Endodermal cell (in vitro differentiated cells): ENCODE results near the gene OSER1. TPM values are rescaled to one million over a fixed set of nuclear protein-coding genes. Genes with fewer than 3 reads are reported as not detected.

Experiments
- DNase-seq: peaks from one replicate; pipeline ENCODE4 v3.0.0-alpha.2; 2017
- H3K27ac ChIP-seq: 2 replicates; pipeline ENCODE4 v1.5.1; 2013; ENCODE audit warnings: mild to moderate bottlenecking, low read depth, low read length, moderate library complexity
- H3K27me3 ChIP-seq: 2 replicates; pipeline ENCODE4 v1.6.1; 2013; ENCODE audit warnings: mild to moderate bottlenecking, low read length, moderate library complexity; ENCODE audit not compliant: insufficient read depth, control insufficient read depth, poor library complexity, severe bottlenecking
- H3K36me3 ChIP-seq: 2 replicates; pipeline ENCODE4 v1.7.0; 2013; ENCODE audit warnings: mild to moderate bottlenecking, low read length, moderate library complexity; ENCODE audit not compliant: control insufficient read depth, insufficient read depth
- H3K4me1 ChIP-seq: one replicate; pipeline ENCODE4 v1.7.0; 2013; ENCODE audit warnings: low read length; ENCODE audit not compliant: control insufficient read depth, insufficient read depth
- H3K4me3 ChIP-seq: 2 replicates; pipeline ENCODE4 v1.5.1; 2013; ENCODE audit warnings: mild to moderate bottlenecking, low read length, moderate library complexity
- H3K9ac ChIP-seq: 2 replicates; pipeline ENCODE4 v1.6.1; 2013; ENCODE audit warnings: mild to moderate bottlenecking, low read length, moderate library complexity; ENCODE audit not compliant: poor library complexity, severe bottlenecking; ENCODE audit errors: extremely low read depth
- H3K9me3 ChIP-seq: 2 replicates; pipeline ENCODE4 v1.6.1; 2013; ENCODE audit warnings: mild to moderate bottlenecking, low read length, moderate library complexity; ENCODE audit not compliant: control insufficient read depth
- H3K27ac Mint-ChIP-seq: 2 replicates; pipeline ENCODE4 v1.8.0; 2020; ENCODE audit warnings: mixed read lengths
- H3K27me3 Mint-ChIP-seq: 2 replicates; pipeline ENCODE4 v1.8.0; 2021; ENCODE audit warnings: mild to moderate bottlenecking, mixed read lengths; ENCODE audit not compliant: insufficient read depth
- H3K36me3 Mint-ChIP-seq: 2 replicates; pipeline ENCODE4 v1.8.0; 2020; ENCODE audit warnings: low read depth, mixed read lengths
- H3K4me1 Mint-ChIP-seq: 2 replicates; pipeline ENCODE4 v1.8.0; 2020; ENCODE audit warnings: mixed read lengths
- H3K4me3 Mint-ChIP-seq: 2 replicates; pipeline ENCODE4 v1.8.0; 2020; ENCODE audit warnings: mild to moderate bottlenecking, moderate library complexity, mixed read lengths
- H3K9me3 Mint-ChIP-seq: 2 replicates; pipeline ENCODE4 v1.8.0; 2020; ENCODE audit warnings: mild to moderate bottlenecking, mixed read lengths
- WGBS, 2 experiments: methylation state at CpG; one replicate each; pipeline versions ENCODE4 v1.1.5 to v1.1.7; 2013; ENCODE audit warnings: missing lambda C conversion rate in 2 of 2, mixed read lengths in 1 of 2; ENCODE audit not compliant: insufficient coverage in 1 of 2, insufficient read length in 1 of 2; 5-methylcytosine and 5-hydroxymethylcytosine counted together
- total RNA-seq, 2 donors: library from RNA; stranded (reverse); fragmentation: NEBNext Ultra II Directional in 1 of 2; extraction: Animal tissue kit (Norgen Biotek cat#: 25700) in 1 of 2; gene quantifications; 2 replicates in 1 of 2; 3 replicates in 1 of 2; pipeline ENCODE4 v1.2.1, GENCODE V29; 2021
- TF ChIP-seq, protein P1 (sequence below): fragments of 200-600 bp; sonication (generic); conservative IDR thresholded peaks from 2 replicates; pipeline ENCODE4 v1.5.0; 2021; ENCODE audit warnings: antibody characterized with exemption, mild to moderate bottlenecking

OSER1 gene
- total RNA-seq, 2 donors from 2014 or later: 34.2 to 38.7 TPM

- no peak overlapping the region for H3K27ac Mint-ChIP-seq
- no peaks in the 10 kb centered on the region for H3K9me3 Mint-ChIP-seq
- H3K4me1 Mint-ChIP-seq: peaks cover 3% of the 10 kb centered on the region
- Histone ChIP-seq H3K27ac (no peak overlapping the region), H3K9me3 (no peaks in the 10 kb centered on the region), H3K27me3 (peaks cover 9% of the 10 kb centered on the region), H3K4me1 (no peaks in the 10 kb centered on the region), H3K36me3 (no peaks in the 10 kb centered on the region), H3K4me3 (no peak overlapping the region), H3K9ac (no peak overlapping the region)
- WGBS, 2 experiments: 50 to 85% methylated on average over 1 to 4 of the region's 4 CpGs
- H3K4me3 Mint-ChIP-seq: no peak overlapping the region
- peaks cover 19% of the 10 kb centered on the region for H3K27me3 Mint-ChIP-seq
- TF ChIP-seq, protein P1, sequence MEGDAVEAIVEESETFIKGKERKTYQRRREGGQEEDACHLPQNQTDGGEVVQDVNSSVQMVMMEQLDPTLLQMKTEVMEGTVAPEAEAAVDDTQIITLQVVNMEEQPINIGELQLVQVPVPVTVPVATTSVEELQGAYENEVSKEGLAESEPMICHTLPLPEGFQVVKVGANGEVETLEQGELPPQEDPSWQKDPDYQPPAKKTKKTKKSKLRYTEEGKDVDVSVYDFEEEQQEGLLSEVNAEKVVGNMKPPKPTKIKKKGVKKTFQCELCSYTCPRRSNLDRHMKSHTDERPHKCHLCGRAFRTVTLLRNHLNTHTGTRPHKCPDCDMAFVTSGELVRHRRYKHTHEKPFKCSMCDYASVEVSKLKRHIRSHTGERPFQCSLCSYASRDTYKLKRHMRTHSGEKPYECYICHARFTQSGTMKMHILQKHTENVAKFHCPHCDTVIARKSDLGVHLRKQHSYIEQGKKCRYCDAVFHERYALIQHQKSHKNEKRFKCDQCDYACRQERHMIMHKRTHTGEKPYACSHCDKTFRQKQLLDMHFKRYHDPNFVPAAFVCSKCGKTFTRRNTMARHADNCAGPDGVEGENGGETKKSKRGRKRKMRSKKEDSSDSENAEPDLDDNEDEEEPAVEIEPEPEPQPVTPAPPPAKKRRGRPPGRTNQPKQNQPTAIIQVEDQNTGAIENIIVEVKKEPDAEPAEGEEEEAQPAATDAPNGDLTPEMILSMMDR: no peak
- H3K36me3 Mint-ChIP-seq: no peaks in the 10 kb centered on the region
- no peak for DNase-seq
These were observed 40.7 kb upstream of the OSER1 start for GRCh38 chr20:44251284-44251683.

DNA sequence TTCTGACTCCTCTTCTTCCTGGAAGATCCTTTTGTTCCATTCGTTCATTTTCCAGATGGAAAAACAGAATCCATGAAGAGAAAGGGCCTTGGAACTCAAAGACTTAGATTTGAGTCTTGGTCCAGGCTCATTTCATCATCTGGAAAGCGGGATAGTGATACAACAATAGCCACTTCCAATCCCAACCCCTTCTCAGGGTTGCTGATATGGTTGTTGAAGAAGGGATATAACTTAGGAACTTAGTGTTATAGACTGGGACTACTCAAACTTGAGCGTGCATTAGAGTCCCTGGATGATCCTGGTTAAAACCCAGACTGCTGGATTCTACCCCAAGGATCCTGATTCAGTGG lies 37.8 kb upstream of the OSER1 start:
- no peak overlapping the region for H3K4me3 ChIP-seq

DNA sequence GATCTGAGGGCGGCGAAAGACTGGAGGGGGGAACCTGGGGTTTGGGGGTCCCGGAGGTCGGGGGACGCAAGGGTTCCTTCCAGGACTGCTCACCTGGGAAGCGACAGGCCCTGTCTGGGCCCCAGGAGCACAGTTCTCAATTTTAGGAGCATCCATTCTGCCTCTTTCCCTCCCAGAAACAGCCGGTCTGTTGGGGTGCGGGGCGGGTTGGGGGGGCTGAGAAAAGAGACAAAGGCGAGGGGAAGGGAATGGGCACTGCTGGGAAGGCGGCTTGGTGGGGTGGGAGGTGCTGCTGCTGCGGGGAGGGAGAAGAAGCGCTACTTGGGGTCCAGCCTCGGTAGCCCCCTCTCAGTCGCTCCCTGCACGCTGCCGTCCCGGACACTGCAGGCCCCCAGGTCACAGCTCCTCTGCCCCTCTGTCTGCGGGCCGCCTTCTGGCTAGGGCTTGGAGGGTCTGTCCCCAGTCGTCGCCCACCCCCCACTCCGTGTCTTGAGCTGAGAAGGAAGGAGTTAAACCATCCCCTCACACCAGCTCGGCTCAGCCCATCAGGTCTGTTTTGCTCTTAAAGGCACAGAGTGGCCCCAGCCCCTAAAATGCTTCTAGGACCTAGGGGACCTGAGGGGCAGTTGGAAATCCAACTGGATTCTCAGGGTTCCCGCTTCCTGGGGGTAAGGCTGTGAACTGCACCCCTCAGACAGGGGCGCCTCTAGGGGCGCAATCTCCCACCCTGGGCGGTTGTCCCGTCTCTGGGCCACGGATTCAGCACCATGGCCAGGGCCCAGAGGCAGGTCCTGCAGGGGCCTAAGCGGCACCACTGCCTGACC lies 37.2 kb upstream of the OSER1 start:
- Histone ChIP-seq H3K27me3 (peaks cover 26% of the 10 kb centered on the region), H3K9ac (no peak overlapping the region), H3K36me3 (no peaks in the 10 kb centered on the region), H3K27ac (no peak overlapping the region), H3K9me3 (no peaks in the 10 kb centered on the region), H3K4me3 (peak overlapping the region; percentile 81), H3K4me1 (no peaks in the 10 kb centered on the region)
- peak; percentile 95 for DNase-seq
- H3K27me3 Mint-ChIP-seq: peaks cover 37% of the 10 kb centered on the region
- peak overlapping the region; percentile 59 for H3K4me3 Mint-ChIP-seq
- H3K9me3 Mint-ChIP-seq: no peaks in the 10 kb centered on the region
- 2% methylated on average over 5 to 31 of the region's 31 CpGs for WGBS, 2 experiments
- peaks cover 3% of the 10 kb centered on the region for H3K4me1 Mint-ChIP-seq
- H3K27ac Mint-ChIP-seq: no peak overlapping the region
- no peaks in the 10 kb centered on the region for H3K36me3 Mint-ChIP-seq
- TF ChIP-seq, protein P1: peak; percentile 98

More for the DNA sequence above, 37.8 kb upstream of the OSER1 start:
- no peaks in the 10 kb centered on the region for H3K9me3 Mint-ChIP-seq
- no peaks in the 10 kb centered on the region for H3K36me3 Mint-ChIP-seq
- Histone ChIP-seq H3K4me1 (no peaks in the 10 kb centered on the region), H3K27me3 (peaks cover 26% of the 10 kb centered on the region), H3K27ac (no peak overlapping the region), H3K9me3 (no peaks in the 10 kb centered on the region), H3K36me3 (no peaks in the 10 kb centered on the region), H3K9ac (no peak overlapping the region)
- peaks cover 37% of the 10 kb centered on the region for H3K27me3 Mint-ChIP-seq
- no peak for DNase-seq
- no peak overlapping the region for H3K27ac Mint-ChIP-seq
- peak overlapping the region; percentile 59 for H3K4me3 Mint-ChIP-seq
- H3K4me1 Mint-ChIP-seq: peaks cover 3% of the 10 kb centered on the region
- WGBS, 2 experiments: 28 to 36% methylated on average over 2 to 3 of the region's 3 CpGs
- TF ChIP-seq, protein P1: no peak
